DMS 273 (cell line): ENCODE measurements around the gene TNNC1.

Experiments used
- DNase-seq: peaks from one replicate; lab custom pipeline; 2025; ENCODE audit not compliant: unreplicated experiment; lab: John Stamatoyannopoulos, UW

The TNNC1 gene

GRCh38 chr3:52432691-52433141 is 21.1 kb downstream of the TNNC1 start:
- DNase-seq = no peak

- no peak for DNase-seq
Measured at GRCh38 chr3:52432225-52432624, 21.6 kb downstream of the TNNC1 start.

DNA sequence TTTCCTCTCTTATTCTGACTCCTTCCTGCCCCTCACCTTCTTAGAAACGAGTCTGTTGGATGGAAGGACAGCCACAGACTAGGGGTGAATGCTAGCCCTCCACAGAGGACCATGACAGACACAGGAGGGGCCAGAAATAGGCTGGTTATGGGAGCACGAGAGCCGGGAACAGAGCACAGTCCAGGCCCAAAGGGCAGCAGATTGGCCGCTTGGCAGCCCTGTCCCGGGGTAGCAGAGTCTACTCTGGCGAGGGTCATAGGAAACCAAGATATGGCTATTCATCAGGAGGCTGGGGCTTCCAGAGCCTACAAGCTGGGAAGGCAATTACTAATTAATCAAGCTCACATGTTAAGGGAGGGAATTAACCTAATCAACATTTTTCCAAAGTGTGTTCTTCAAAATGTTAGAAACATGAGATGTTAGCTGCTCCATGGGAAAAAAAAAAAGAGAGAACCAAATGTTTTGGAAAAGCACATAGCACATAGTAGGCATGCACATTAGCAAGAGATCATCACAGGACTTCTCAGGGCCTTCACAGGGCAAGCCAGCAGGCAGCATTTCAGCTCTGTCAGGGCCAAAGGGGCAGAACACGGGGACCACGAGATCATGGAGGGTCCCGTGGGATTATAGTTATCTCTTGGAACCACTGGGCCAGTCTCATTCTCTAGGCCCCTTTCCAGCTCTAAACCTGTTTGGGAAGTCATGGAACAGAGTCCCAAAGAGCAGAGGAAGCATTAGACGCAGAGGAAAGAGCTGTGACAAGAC is 22.2 kb downstream of the TNNC1 start:
- no peak for DNase-seq

DNA sequence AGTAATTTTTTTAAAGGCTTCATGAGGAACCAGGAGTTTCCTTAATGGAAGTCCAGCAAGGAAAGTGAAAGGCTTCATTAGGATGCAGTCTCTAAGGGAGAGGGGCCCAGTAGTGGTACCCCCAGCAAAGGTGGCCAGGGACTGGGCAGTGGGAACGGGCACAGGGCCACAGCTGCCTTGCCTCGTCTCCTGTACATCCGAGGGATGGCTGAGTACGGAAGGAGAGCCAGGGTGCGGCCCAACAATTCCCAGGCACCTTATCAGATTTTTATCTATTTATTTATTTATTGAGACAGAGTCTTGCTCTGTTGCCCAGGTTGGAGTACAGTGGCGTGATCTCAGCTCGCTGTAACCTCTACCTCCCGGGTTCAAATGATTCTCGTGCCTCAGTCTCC is 23.4 kb downstream of the TNNC1 start:
- no peak for DNase-seq

DNA sequence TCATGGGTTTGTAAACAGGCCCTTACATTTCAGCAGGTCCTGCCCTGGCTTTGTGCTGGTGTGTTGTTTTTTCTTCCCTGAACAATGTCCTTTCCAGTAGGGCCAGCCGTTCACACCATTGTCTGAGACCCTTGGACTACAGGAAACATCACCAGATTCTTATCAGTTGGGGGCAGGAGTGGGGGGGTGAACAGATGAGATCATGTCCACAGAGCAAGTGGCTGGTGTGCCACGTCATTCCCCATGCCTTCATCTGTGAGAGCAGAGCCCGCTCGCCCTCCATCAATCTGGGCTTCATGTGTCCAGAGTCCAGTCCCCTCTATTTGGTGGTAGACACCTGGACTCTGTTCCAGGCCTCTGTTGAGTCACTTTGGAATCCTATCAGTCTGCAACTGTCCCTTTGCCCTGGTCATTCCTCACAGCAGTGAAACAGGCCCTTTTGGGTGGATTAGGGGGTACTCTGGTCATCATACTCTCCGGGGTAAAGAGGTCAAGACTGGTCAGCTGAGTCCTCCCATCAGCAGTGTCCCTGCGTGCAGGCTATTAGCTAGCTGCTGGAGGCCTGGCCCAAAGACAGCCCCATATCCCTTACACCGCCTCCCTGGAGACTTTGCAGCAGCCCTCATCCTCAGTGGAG is 23.9 kb downstream of the TNNC1 start:
- DNase-seq = no peak

DNA sequence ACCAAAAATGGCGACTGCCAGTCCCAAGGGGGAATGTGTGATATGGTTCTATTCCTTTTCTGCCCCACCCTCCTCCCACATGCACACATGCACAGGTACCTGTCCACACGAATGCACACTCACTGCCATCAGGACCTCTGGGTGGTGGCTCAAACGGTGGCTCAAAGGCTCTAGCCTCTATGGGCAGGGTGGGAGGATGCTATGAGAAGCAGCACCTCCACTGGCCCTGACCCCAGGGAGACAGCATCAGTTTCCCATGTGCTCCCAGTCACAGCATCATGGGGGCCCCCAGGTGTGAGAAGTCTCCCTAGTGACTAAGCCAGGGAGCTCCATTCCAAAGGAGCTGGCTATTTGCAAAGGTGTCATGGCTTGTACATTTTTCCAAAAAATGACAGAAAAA is 24.8 kb downstream of the TNNC1 start:
- DNase-seq = no peak

DNA sequence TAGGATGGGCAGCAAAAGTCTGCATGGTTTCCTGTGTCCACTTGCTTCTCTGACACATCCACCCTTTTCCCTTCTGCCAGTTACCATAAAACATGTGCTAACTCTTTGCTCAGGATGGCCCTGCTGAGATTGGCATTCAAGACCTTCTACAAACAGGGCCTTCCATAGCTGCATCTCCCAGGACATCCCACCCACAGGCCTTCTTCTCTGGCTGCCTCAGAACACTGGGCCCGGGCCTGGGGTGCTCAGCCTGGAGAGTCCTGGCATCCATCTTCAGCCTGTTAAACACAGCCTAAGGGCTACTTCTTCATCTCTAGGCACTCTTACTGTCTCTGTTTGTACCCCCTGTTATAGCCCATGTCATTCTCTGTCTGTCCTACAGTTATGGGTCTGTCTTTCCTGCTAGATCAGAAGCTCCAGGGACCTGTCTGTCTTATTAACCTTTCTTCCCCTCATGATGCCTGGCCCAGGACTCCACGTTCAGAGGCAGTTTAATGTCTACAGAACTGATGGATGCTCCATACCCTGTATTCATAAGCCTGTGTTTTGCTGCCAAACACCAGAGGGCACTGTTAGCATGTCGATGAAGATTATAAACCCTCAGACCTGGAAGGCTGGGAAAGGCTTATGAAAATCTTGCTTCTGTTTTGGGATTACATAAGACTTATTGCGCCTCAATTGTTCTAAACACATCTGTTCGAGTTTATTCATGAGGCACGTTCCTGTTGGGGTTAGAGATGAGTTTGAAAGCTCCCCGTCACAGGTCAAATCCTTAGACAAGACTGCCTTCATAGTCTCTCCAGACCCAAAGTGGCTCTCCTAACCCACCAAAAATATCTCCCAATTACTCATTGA is 25.5 kb downstream of the TNNC1 start:
- peak; percentile 81 for DNase-seq

DNA sequence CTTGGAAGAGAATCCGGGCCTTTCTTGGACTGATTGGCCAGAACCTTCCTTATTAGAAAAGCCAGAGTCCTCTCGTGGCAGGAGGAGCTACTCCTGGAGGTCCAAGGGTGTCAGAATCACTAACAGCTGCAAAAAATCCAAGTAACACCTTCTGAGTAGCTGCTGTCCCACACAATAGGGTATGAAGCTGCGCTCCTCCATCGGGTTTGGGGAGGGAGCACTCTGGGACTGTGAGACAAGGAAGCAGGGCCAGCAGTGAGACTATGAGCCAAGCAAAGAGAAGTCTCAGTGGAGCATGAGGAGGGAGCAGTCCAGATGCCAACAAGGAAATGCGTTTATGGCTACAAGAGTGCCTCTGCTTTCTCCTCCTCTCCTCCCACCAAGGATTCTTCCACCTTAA is 30.7 kb downstream of the TNNC1 start:
- no peak for DNase-seq

- no peak for DNase-seq
Measured at GRCh38 chr3:52422669-52423068, 31.2 kb downstream of the TNNC1 start.

DNA sequence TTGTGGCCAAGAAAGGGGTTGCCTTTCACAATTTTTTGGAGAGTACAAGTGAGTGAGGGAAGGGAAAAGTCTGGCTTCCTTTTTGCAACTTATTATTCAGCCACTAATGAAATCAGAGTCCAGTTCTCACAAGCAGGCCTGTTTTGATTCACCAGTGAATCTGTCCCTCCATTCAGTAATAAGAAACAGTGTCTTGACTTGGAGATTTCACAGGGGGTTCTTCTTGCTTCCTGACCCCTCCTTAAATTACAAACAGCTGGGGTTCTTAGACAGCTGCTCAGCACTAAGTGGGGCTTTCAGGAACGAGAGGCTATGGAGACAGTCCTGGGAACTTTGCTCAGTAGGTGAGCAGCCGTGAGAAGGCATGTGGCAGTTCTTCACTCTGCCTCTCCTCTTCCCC is 33.5 kb downstream of the TNNC1 start:
- no peak for DNase-seq

DNA sequence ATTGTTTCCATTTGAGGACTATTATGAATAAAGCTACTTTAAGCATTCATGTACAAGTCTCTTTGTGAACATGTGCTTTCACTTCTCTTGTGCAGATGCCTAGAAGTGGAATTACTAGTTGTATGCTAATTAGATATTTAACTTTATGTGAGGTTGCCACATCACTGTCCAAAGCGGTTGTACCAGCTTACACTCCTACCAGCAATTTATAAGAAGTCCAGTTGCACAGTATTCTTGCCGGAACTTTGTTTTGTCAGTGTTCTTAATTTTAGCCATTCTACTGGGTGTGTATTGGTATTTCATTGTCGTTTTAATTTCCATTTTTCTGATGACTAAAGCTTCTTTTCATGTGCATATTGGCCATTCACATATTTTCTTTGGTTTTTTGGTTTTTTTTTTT is 38.0 kb downstream of the TNNC1 start:
- no peak for DNase-seq

DNA sequence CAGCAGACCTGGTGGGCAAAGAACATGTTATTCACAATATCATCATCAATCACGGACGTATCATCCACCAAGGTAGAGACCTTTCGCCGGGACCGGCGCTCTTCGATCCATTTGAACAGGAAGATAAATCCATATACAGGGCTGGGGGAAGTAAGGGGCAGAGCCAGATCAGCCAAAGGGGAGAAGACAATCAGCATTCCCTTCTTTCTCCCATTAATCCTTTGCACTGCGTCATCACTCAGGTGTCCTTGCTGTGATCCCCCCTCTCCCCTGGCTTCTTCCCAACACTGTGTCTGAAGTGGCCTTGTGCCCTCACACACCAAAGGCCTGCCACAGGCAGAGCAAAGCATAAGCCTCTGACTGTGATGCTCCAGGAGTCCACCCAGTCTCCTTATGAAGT is 45.4 kb downstream of the TNNC1 start:
- no peak for DNase-seq

- no peak for DNase-seq
Measured at GRCh38 chr3:52407779-52408178, 46.1 kb downstream of the TNNC1 start.

DNA sequence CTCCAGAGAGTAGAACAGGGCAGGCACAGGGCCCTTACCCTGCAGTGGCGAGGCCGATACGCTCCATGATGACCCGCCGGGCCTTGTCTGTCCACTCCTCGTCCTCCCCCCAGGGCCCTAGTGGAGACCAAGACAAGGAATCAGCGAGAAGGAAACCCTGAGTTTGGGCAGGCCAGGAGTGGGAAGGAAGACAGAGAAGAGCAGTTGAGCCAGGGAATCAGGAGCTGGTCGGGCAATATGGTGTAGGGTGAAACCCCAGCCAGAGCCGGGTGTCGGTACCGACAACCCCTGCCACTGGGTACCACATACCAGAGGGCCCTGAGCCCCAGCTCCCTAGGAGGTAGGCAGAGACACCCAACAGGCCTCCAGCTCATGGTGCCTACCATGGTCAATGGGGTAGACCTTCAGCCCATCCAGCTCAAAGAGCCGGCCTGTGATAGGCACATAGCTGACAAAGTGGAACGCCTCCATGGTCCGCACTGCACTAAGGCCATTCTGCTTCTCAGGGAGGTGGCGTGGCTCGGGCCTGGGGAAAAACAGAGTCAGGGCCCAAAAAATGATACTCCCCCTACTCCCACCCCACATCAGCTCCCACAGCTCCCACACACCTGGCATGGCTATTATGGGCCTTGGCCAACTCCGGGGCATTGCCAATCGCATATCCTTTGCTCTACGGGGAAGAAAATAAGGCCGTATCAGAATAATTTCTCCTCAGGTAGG is 46.9 kb downstream of the TNNC1 start:
- DNase-seq = no peak

- no peak for DNase-seq
Measured at GRCh38 chr3:52406231-52406661, 47.6 kb downstream of the TNNC1 start.

- no peak for DNase-seq
Measured at GRCh38 chr3:52405601-52406110, 48.2 kb downstream of the TNNC1 start.

GRCh38 chr3:52405066-52405465 is 48.8 kb downstream of the TNNC1 start:
- no peak for DNase-seq

DNA sequence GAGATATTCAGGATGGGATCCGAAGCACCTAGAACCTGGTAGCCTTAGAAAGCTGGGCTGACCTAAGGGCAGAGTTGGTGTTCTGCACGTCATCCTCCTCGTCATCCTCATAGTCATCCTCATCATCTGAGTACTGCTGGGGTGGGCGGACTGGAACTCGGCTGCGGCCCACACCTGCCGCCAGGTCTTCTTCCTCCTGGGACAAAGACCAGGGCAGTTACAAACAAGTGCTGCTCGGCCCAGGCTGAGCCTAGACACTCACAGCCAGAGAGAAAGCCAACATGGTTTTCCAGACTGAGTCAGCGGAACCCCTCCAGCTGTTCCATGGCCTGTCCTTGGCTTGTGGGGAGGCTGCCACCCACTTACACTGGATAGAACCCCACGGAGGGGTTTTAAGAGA is 49.5 kb downstream of the TNNC1 start:
- no peak for DNase-seq

- DNase-seq = no peak
Measured at GRCh38 chr3:52403955-52404354, 49.9 kb downstream of the TNNC1 start.

DNA sequence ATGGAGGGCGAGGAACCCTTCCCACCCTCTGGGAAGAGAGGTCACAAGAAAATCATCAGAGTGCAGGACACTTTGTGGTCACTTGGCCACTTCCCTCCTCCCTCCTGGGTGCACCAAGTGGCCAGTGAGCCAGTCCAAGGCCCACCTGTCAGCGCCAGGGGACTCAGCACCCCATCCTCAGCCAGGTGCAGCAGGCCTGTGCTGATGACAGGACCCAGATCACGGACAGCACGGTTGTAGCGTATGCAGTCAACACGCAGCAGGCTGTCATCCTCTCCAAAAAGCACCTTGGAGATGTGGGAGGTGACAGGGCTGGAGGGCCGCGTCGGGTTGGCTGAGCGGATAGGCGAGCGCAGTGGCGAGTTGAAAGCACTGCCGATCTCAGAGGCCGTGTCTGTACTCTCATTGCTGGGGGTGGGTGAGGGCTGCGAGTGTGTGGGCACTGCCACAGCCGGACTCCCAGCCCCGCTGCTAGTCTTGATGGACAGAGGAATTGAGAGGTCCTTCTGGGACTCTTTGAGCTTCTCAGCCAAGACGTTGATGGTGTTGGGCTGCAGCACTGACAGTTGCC is 50.5 kb downstream of the TNNC1 start:
- no peak for DNase-seq
